BLaER1 treated with 17β-estradiol and CSF1 and Interleukin-3, amounts not matched to agents 10 nM and 100 nM (cell line): Measurements from ENCODE around the gene R3HDM4.
A peak's percentile ranks its signal among the peaks of the same experiment; 100 is the strongest.

Experiments used
- H3K27ac ChIP-seq, 11 experiments: shearing (Covaris generic); formaldehyde crosslinking; 2 replicates each; pipeline ENCODE4 v1.8.1; 2022
- H3K27me3 ChIP-seq, 11 experiments: shearing (Covaris generic); formaldehyde crosslinking; 2 replicates each; pipeline ENCODE4 v1.8.1; 2022
- H3K36me3 ChIP-seq, 11 experiments: shearing (Covaris generic); formaldehyde crosslinking; 2 replicates each; pipeline ENCODE4 v1.8.1; 2022
- H3K4me1 ChIP-seq, 10 experiments: shearing (Covaris generic); formaldehyde crosslinking; 2 replicates each; pipeline ENCODE4 v1.8.1; 2022
- H3K4me2 ChIP-seq, 11 experiments: shearing (Covaris generic); formaldehyde crosslinking; 2 replicates each; pipeline ENCODE4 v1.8.1; 2022
- H3K4me3 ChIP-seq, 10 experiments: shearing (Covaris generic); formaldehyde crosslinking; 2 replicates each; pipeline ENCODE4 v1.8.1; 2022
- H3K9ac ChIP-seq, 11 experiments: shearing (Covaris generic); formaldehyde crosslinking; 2 replicates each; pipeline ENCODE4 v1.8.1; 2022
- H3K9me3 ChIP-seq, 11 experiments: shearing (Covaris generic); formaldehyde crosslinking; replicated peaks in 1 of 11; 2 replicates each; pipeline ENCODE4 v1.8.1; 2022
- H4K20me1 ChIP-seq, 11 experiments: shearing (Covaris generic); formaldehyde crosslinking; 2 replicates each; pipeline ENCODE4 v1.8.1; 2022
- Cebpa-rat ChIP-seq, 11 experiments: shearing (Covaris generic); IDR thresholded peaks; 2 replicates each; pipeline ENCODE4 v1.8.1; 2022

R3HDM4 gene

GRCh38 chr19:890831-891230, 22.2 kb downstream of the R3HDM4 start:
- TF ChIP-seq Cebpa-rat (IDR thresholded peaks at IDR 0.05): no peak
- Histone ChIP-seq H3K4me2 (peak overlapping the region in 2 of 11 experiments; percentile 25 to 86; a peak in 1 of 22 replicates), H4K20me1 (peaks cover 0 to 61% (median 33%) of the 10 kb centered on the region in 11 experiments; a peak in 15 of 22 replicates), H3K27me3 (no peaks in the 10 kb centered on the region), H3K4me3 (no peak overlapping the region), H3K4me1 (peaks cover 6 to 25% (median 13%) of the 10 kb centered on the region in 10 experiments; a peak in 18 of 20 replicates), H3K9ac (peak overlapping the region in 4 of 11 experiments; percentile 18 to 34 (median 24); a peak in 3 of 22 replicates), H3K36me3 (peaks cover 42 to 57% (median 53%) of the 10 kb centered on the region in 11 experiments), H3K9me3 (no peaks in the 10 kb centered on the region), H3K27ac (no peak overlapping the region)

GRCh38 chr19:889662-890295, 23.2 kb downstream of the R3HDM4 start:
- H3K9ac ChIP-seq: 0 out of 22 replicates have a peak overlapping the region, but pooled peaks of 1 of the 11 experiments have one; percentile 3
- H3K9me3 ChIP-seq: no peaks in the 10 kb centered on the region
- H4K20me1 ChIP-seq: peaks cover 0 to 71% (median 33%) of the 10 kb centered on the region in 11 experiments; a peak in 15 of 22 replicates
- H3K4me1 ChIP-seq: peaks cover 6 to 25% (median 13%) of the 10 kb centered on the region in 10 experiments; a peak in 18 of 20 replicates
- no peaks in the 10 kb centered on the region for H3K27me3 ChIP-seq
- H3K36me3 ChIP-seq: peaks cover 52 to 65% (median 63%) of the 10 kb centered on the region in 11 experiments
- H3K4me2 ChIP-seq: no peak overlapping the region
- no peak overlapping the region for H3K27ac ChIP-seq
- no peak for TF ChIP-seq Cebpa-rat (IDR thresholded peaks at IDR 0.05)
- no peak overlapping the region for H3K4me3 ChIP-seq

GRCh38 chr19:888581-889385, 24.2 kb downstream of the R3HDM4 start:
- Histone ChIP-seq H3K4me1 (peaks cover 6 to 17% (median 10%) of the 10 kb centered on the region in 10 experiments; a peak in 18 of 20 replicates), H4K20me1 (peaks cover 0 to 80% (median 33%) of the 10 kb centered on the region in 11 experiments; a peak in 15 of 22 replicates), H3K9me3 (no peaks in the 10 kb centered on the region), H3K4me3 (no peak overlapping the region), H3K36me3 (peaks cover 62 to 75% (median 73%) of the 10 kb centered on the region in 11 experiments), H3K4me2 (no peak overlapping the region), H3K9ac (no peak overlapping the region), H3K27ac (no peak overlapping the region), H3K27me3 (no peaks in the 10 kb centered on the region)
- no peak for TF ChIP-seq Cebpa-rat (IDR thresholded peaks at IDR 0.05)

GRCh38 chr19:887599-887998, 25.4 kb downstream of the R3HDM4 start:
- no peak overlapping the region for H3K27ac ChIP-seq
- H3K27me3 ChIP-seq: no peaks in the 10 kb centered on the region
- H4K20me1 ChIP-seq: peaks cover 0 to 92% (median 33%) of the 10 kb centered on the region in 11 experiments; a peak in 15 of 22 replicates
- H3K4me2 ChIP-seq: no peak overlapping the region
- H3K36me3 ChIP-seq: peaks cover 74 to 87% (median 85%) of the 10 kb centered on the region in 11 experiments
- H3K4me3 ChIP-seq: no peak overlapping the region
- H3K9me3 ChIP-seq: no peaks in the 10 kb centered on the region
- no peak for TF ChIP-seq Cebpa-rat (IDR thresholded peaks at IDR 0.05)
- peaks cover 5 to 11% (median 6%) of the 10 kb centered on the region in 10 experiments; a peak in 16 of 20 replicates for H3K4me1 ChIP-seq
- no peak overlapping the region for H3K9ac ChIP-seq

GRCh38 chr19:887072-887471, 25.9 kb downstream of the R3HDM4 start:
- Histone ChIP-seq H3K4me2 (no peak overlapping the region), H4K20me1 (peaks cover 5 to 95% (median 33%) of the 10 kb centered on the region in 11 experiments; a peak in 16 of 22 replicates), H3K27me3 (no peaks in the 10 kb centered on the region), H3K27ac (no peak overlapping the region), H3K36me3 (peaks cover 79 to 92% (median 90%) of the 10 kb centered on the region in 11 experiments), H3K9me3 (no peaks in the 10 kb centered on the region), H3K4me3 (no peak overlapping the region), H3K4me1 (peaks cover 4 to 11% (median 4%) of the 10 kb centered on the region in 10 experiments; a peak in 16 of 20 replicates), H3K9ac (peak overlapping the region in 2 of 11 experiments; percentile 27 to 36; a peak in 1 of 22 replicates)
- TF ChIP-seq Cebpa-rat (IDR thresholded peaks at IDR 0.05): no peak

GRCh38 chr19:885536-886224, 27.3 kb downstream of the R3HDM4 start:
- no peak for TF ChIP-seq Cebpa-rat (IDR thresholded peaks at IDR 0.05)
- Histone ChIP-seq H4K20me1 (peaks cover 9 to 95% (median 28%) of the 10 kb centered on the region in 11 experiments; a peak in 17 of 22 replicates), H3K27me3 (no peaks in the 10 kb centered on the region), H3K9me3 (no peaks in the 10 kb centered on the region), H3K36me3 (peaks cover 93 to 100% (median 98%) of the 10 kb centered on the region in 11 experiments), H3K4me3 (no peak overlapping the region), H3K27ac (no peak overlapping the region), H3K9ac (no peak overlapping the region), H3K4me1 (no peaks in the 10 kb centered on the region), H3K4me2 (no peak overlapping the region)

- H4K20me1 ChIP-seq: peaks cover 1 to 95% (median 19%) of the 10 kb centered on the region in 11 experiments; a peak in 16 of 22 replicates
- H3K4me2 ChIP-seq: no peak overlapping the region
- H3K27me3 ChIP-seq: no peaks in the 10 kb centered on the region
- no peak overlapping the region; a peak in 1 of 22 replicates for H3K9ac ChIP-seq
- H3K36me3 ChIP-seq: peaks cover 86 to 100% (median 95%) of the 10 kb centered on the region in 11 experiments
- H3K4me3 ChIP-seq: no peak overlapping the region
- H3K27ac ChIP-seq: no peak overlapping the region
- no peaks in the 10 kb centered on the region for H3K9me3 ChIP-seq
- no peaks in the 10 kb centered on the region for H3K4me1 ChIP-seq
- TF ChIP-seq Cebpa-rat (IDR thresholded peaks at IDR 0.05): no peak
Observed at GRCh38 chr19:884420-885211, 28.4 kb downstream of the R3HDM4 start.

- no peak overlapping the region for H3K9ac ChIP-seq
- TF ChIP-seq Cebpa-rat (IDR thresholded peaks at IDR 0.05): no peak
- H4K20me1 ChIP-seq: peaks cover 0 to 93% (median 16%) of the 10 kb centered on the region in 11 experiments; a peak in 13 of 22 replicates
- H3K27ac ChIP-seq: no peak overlapping the region
- no peak overlapping the region for H3K4me3 ChIP-seq
- H3K36me3 ChIP-seq: peaks cover 77 to 98% (median 92%) of the 10 kb centered on the region in 11 experiments
- no peak overlapping the region for H3K4me2 ChIP-seq
- H3K4me1 ChIP-seq: no peaks in the 10 kb centered on the region
- no peaks in the 10 kb centered on the region for H3K27me3 ChIP-seq
- H3K9me3 ChIP-seq: no peaks in the 10 kb centered on the region
Observed at GRCh38 chr19:883661-884211, 29.3 kb downstream of the R3HDM4 start.
